Measurements from ENCODE around the gene MROH2A.

Gene MROH2A

DNA sequence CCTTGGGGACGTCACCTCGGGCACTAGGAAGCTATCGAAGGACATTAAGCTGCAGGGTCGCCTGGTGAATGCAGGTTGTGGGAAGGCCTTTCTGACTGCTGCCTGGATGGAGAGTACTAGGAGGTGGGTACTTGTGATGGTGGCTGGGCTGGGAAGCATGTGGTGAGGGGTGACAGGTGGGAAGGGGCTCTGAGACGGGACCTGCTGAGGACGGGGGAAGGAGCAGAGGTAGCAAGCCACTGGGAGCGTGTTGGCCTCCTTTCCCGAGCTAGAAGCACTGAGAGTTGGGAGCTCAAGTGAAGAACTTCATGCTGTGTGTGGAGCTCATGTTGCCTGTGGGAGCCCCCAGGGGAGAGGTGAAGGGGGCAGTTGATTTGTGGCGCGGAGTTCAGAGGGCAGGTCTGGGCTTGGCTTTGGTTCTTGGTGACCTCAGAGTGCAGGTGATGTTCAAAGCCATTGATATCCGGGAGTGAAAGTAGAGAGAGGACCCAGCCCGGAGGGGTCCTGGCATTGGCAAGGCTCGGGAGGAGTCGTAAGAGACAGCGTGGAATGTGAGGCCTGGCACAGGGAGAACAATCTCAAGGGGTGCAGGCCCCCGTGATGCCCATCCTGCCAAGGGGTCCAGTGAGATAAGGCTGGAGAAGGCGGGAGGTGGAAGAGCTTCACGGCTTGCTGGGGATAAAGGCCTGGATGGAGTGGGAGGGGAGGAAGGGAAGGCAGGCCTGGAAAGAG lies 13.2 kb downstream of the MROH2A start:
- H3K9me3 ChIP-seq (ENCODE audit: insufficient read depth, low read length): no peaks in the 10 kb centered on the region

DNA sequence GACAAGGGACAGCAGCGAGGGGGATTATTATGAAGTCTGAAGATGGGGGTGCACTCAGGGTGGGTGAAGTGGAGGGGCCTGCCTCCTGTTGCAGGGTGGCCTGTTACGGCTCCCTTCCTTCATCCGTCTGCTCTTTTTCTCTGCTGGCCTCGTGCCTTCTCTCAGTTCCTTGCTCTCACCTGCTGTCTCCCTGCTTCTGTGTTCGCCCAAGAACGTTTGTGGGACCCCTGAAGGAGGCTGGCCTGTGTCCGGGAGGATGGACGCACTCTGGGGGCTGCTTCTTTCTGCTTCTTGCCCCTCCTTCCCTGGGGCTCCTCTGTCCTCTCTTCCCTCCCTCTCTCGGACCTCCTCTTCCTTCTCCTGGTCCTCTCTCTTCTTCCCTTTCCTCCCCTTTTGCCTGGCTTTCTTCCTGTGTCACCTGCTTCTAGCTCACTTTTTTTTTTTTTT lies 13.8 kb downstream of the MROH2A start:
- H3K79me2 ChIP-seq (ENCODE audit: low read length): no peaks in the 10 kb centered on the region
- no peaks in the 10 kb centered on the region for H3K36me3 ChIP-seq (replicated peaks; ENCODE audit: low read depth, low read length)
- no peak overlapping the region for H3K27ac ChIP-seq (ENCODE audit: low read length)
- no peak overlapping the region for H3K4me2 ChIP-seq (ENCODE audit: low read length)
- H3K9me3 ChIP-seq (ENCODE audit: insufficient read depth, low read length): no peaks in the 10 kb centered on the region
- H3K27me3 ChIP-seq (ENCODE audit: low read depth, low read length): no peaks in the 10 kb centered on the region
- TF ChIP-seq EZH2phosphoT487 (IDR thresholded peaks at IDR 0.05; ENCODE audit: low read depth): no peak
- TF ChIP-seq, protein P1, sequence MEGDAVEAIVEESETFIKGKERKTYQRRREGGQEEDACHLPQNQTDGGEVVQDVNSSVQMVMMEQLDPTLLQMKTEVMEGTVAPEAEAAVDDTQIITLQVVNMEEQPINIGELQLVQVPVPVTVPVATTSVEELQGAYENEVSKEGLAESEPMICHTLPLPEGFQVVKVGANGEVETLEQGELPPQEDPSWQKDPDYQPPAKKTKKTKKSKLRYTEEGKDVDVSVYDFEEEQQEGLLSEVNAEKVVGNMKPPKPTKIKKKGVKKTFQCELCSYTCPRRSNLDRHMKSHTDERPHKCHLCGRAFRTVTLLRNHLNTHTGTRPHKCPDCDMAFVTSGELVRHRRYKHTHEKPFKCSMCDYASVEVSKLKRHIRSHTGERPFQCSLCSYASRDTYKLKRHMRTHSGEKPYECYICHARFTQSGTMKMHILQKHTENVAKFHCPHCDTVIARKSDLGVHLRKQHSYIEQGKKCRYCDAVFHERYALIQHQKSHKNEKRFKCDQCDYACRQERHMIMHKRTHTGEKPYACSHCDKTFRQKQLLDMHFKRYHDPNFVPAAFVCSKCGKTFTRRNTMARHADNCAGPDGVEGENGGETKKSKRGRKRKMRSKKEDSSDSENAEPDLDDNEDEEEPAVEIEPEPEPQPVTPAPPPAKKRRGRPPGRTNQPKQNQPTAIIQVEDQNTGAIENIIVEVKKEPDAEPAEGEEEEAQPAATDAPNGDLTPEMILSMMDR (IDR thresholded peaks at IDR 0.05; ENCODE audit: low read depth, low read length): no peak
- no peak overlapping the region for H3K4me3 ChIP-seq (ENCODE audit: low read length)
- H3K4me1 ChIP-seq (ENCODE audit: low read length): no peaks in the 10 kb centered on the region
- H4K20me1 ChIP-seq (ENCODE audit: insufficient read depth, low read length): no peaks in the 10 kb centered on the region
- no peak overlapping the region for H3K9ac ChIP-seq (ENCODE audit: low read length)
- H2AFZ ChIP-seq (ENCODE audit: low read depth, low read length): no peak overlapping the region

More for the DNA sequence above, 13.2 kb downstream of the MROH2A start:
- Histone ChIP-seq H3K27me3 (ENCODE audit: low read depth, low read length) (no peaks in the 10 kb centered on the region), H3K9ac (ENCODE audit: low read length) (no peak overlapping the region), H3K36me3 (replicated peaks; ENCODE audit: low read depth, low read length) (no peaks in the 10 kb centered on the region), H4K20me1 (ENCODE audit: insufficient read depth, low read length) (no peaks in the 10 kb centered on the region), H3K4me1 (ENCODE audit: low read length) (no peaks in the 10 kb centered on the region), H3K27ac (ENCODE audit: low read length) (no peak overlapping the region), H3K79me2 (ENCODE audit: low read length) (no peaks in the 10 kb centered on the region), H3K4me2 (ENCODE audit: low read length) (no peak overlapping the region), H2AFZ (ENCODE audit: low read depth, low read length) (no peak overlapping the region), H3K4me3 (ENCODE audit: low read length) (no peak overlapping the region)
- no peak for TF ChIP-seq EZH2phosphoT487 (IDR thresholded peaks at IDR 0.05; ENCODE audit: low read depth)
- TF ChIP-seq, protein P1 (IDR thresholded peaks at IDR 0.05; ENCODE audit: low read depth, low read length): no peak

DNA sequence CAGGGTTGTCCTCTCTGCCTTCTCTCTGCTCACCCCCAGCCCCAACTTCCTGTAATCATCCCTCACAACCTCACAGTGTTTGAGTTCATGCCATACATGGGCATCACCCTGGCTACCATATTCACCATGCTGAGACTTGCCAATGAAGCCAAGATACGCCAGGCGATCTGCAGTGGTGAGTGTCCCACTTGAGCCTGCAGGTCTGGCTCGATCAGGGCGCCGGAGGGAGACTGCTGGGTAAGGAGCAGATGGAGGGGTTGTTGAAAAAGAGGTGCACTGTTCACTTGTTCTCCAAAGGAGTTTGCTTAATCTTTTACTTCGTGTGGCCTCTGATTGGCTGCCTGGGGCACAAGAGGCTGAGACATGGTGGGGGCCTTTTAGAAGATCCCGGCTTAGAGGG lies 14.6 kb downstream of the MROH2A start:
- H3K4me2 ChIP-seq (ENCODE audit: low read length): no peak overlapping the region
- H3K36me3 ChIP-seq (replicated peaks; ENCODE audit: low read depth, low read length): no peaks in the 10 kb centered on the region
- no peak for TF ChIP-seq EZH2phosphoT487 (IDR thresholded peaks at IDR 0.05; ENCODE audit: low read depth)
- TF ChIP-seq, protein P1 (IDR thresholded peaks at IDR 0.05; ENCODE audit: low read depth, low read length): no peak
- no peaks in the 10 kb centered on the region for H3K79me2 ChIP-seq (ENCODE audit: low read length)
- no peaks in the 10 kb centered on the region for H3K27me3 ChIP-seq (ENCODE audit: low read depth, low read length)
- H3K4me3 ChIP-seq (ENCODE audit: low read length): no peak overlapping the region
- no peak overlapping the region for H3K9ac ChIP-seq (ENCODE audit: low read length)
- no peak overlapping the region for H3K27ac ChIP-seq (ENCODE audit: low read length)
- H3K9me3 ChIP-seq (ENCODE audit: insufficient read depth, low read length): no peaks in the 10 kb centered on the region
- no peak overlapping the region for H2AFZ ChIP-seq (ENCODE audit: low read depth, low read length)
- no peaks in the 10 kb centered on the region for H3K4me1 ChIP-seq (ENCODE audit: low read length)
- no peaks in the 10 kb centered on the region for H4K20me1 ChIP-seq (ENCODE audit: insufficient read depth, low read length)

DNA sequence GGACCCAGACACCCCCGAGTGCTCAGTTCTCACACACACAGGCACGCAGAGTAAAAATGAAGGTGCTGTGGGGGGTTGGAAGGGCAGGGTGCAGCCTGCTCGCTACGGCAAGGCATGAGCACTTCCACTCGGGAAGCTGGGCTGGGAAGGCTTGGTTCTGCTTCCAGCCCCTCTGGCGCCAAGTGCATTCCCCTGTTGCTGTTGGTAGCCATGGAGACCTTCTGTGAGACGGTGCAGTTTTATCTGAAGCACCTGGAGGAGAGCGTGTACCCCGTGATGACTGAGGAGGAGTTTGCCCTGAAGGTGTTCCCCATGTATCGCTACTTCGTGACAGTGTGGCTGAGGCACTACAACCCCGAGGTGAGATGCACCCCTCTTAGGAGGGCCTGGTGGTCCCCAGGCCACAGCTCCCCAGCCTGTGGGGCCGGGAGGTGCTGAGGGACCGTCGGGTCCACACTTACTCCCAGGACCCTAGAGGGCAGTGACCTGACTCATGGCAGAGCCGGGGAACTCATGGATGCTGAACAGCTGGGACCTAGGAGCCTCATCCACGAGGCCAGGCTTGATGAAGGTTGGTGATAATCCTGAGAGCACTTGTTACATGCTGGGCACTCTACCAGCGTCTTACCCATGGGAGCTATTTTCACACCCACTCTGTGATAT lies 15.5 kb downstream of the MROH2A start:
- H3K9ac ChIP-seq (ENCODE audit: low read length): no peak overlapping the region
- H3K27ac ChIP-seq (ENCODE audit: low read length): no peak overlapping the region
- H3K4me2 ChIP-seq (ENCODE audit: low read length): no peak overlapping the region
- no peaks in the 10 kb centered on the region for H3K4me1 ChIP-seq (ENCODE audit: low read length)
- TF ChIP-seq, protein P1 (IDR thresholded peaks at IDR 0.05; ENCODE audit: low read depth, low read length): no peak
- no peak for TF ChIP-seq EZH2phosphoT487 (IDR thresholded peaks at IDR 0.05; ENCODE audit: low read depth)
- H3K27me3 ChIP-seq (ENCODE audit: low read depth, low read length): no peaks in the 10 kb centered on the region
- no peaks in the 10 kb centered on the region for H3K36me3 ChIP-seq (replicated peaks; ENCODE audit: low read depth, low read length)
- H2AFZ ChIP-seq (ENCODE audit: low read depth, low read length): no peak overlapping the region
- H3K79me2 ChIP-seq (ENCODE audit: low read length): no peaks in the 10 kb centered on the region
- H4K20me1 ChIP-seq (ENCODE audit: insufficient read depth, low read length): no peaks in the 10 kb centered on the region
- H3K4me3 ChIP-seq (ENCODE audit: low read length): no peak overlapping the region
- H3K9me3 ChIP-seq (ENCODE audit: insufficient read depth, low read length): no peaks in the 10 kb centered on the region
